Measurements from ENCODE around the gene RAD21L1. TPM values are rescaled to one million over a fixed set of nuclear protein-coding genes. Genes with fewer than 3 reads are reported as not detected.
"Not testable (repeated sequence)": the region's sequence is repeated elsewhere in the genome, so short reads cannot be mapped to it uniquely, and the experiment has no call there.

Gene RAD21L1
- total and polyA plus RNA-seq, 2 experiments from 2014 or later, result not detected

GRCh38 chr20:1242099-1242498 is 16.3 kb downstream of the RAD21L1 start:
- WGBS (ENCODE audit: low lambda C conversion rate, missing lambda C conversion rate), result 90% methylated on average over 3 of the region's 3 CpGs
- H3K4me2 ChIP-seq, result no peak overlapping the region

GRCh38 chr20:1242530-1242929 is 16.7 kb downstream of the RAD21L1 start:
- no peak overlapping the region for H3K4me2 ChIP-seq
- TF ChIP-seq EZH2 (IDR thresholded peaks at IDR 0.05; ENCODE audit: borderline replicate concordance) (no peak), EZH2phosphoT487 (IDR thresholded peaks at IDR 0.05; ENCODE audit: low read depth, severe bottlenecking, unreplicated experiment) (no peak), CTCF (IDR thresholded peaks at IDR 0.05; ENCODE audit: poor library complexity) (no peak)
- DNase-seq (ENCODE audit: low spot score), result no peak

More at GRCh38 chr20:1242099-1242498, 16.3 kb downstream of the RAD21L1 start:
- TF ChIP-seq CTCF (IDR thresholded peaks at IDR 0.05; ENCODE audit: poor library complexity) (no peak), EZH2 (IDR thresholded peaks at IDR 0.05; ENCODE audit: borderline replicate concordance) (no peak), EZH2phosphoT487 (IDR thresholded peaks at IDR 0.05; ENCODE audit: low read depth, severe bottlenecking, unreplicated experiment) (no peak)
- Histone ChIP-seq H3K79me2 (no peaks in the 10 kb centered on the region), H3K9me2 (replicated peaks; ENCODE audit: insufficient read depth) (no peaks in the 10 kb centered on the region), H4K20me1 (ENCODE audit: insufficient read depth, poor library complexity, severe bottlenecking) (no peaks in the 10 kb centered on the region), H3K27ac (no peak overlapping the region), H3K36me3 (replicated peaks; ENCODE audit: insufficient read depth, low read depth) (no peaks in the 10 kb centered on the region), H3K27me3 (peaks cover 14% of the 10 kb centered on the region), H3K4me1 (ENCODE audit: insufficient read depth) (no peaks in the 10 kb centered on the region), H2AFZ (no peak overlapping the region), H3K4me3 (no peak overlapping the region), H3K9me3 (ENCODE audit: low read depth) (no peaks in the 10 kb centered on the region)
- no peak for DNase-seq (ENCODE audit: low spot score)

GRCh38 chr20:1245578-1245977 is 19.7 kb downstream of the RAD21L1 start:
- Histone ChIP-seq H3K9me3 (ENCODE audit: low read depth) (no peaks in the 10 kb centered on the region), H3K36me3 (replicated peaks; ENCODE audit: insufficient read depth, low read depth) (no peaks in the 10 kb centered on the region), H3K4me2 (no peak overlapping the region), H3K4me1 (ENCODE audit: insufficient read depth) (no peaks in the 10 kb centered on the region), H2AFZ (no peak overlapping the region), H3K27ac (no peak overlapping the region), H3K27me3 (peaks cover 14% of the 10 kb centered on the region), H4K20me1 (ENCODE audit: insufficient read depth, poor library complexity, severe bottlenecking) (no peaks in the 10 kb centered on the region), H3K4me3 (no peak overlapping the region), H3K79me2 (no peaks in the 10 kb centered on the region), H3K9me2 (replicated peaks; ENCODE audit: insufficient read depth) (no peaks in the 10 kb centered on the region)
- WGBS (ENCODE audit: low lambda C conversion rate, missing lambda C conversion rate), result 81% methylated on average over 2 of the region's 2 CpGs
- TF ChIP-seq EZH2 (IDR thresholded peaks at IDR 0.05; ENCODE audit: borderline replicate concordance), result no peak
- no peak for TF ChIP-seq EZH2phosphoT487 (IDR thresholded peaks at IDR 0.05; ENCODE audit: low read depth, severe bottlenecking, unreplicated experiment)
- DNase-seq (ENCODE audit: low spot score), result no peak

More at GRCh38 chr20:1242530-1242929, 16.7 kb downstream of the RAD21L1 start:
- Histone ChIP-seq H3K4me3 (no peak overlapping the region), H3K36me3 (replicated peaks; ENCODE audit: insufficient read depth, low read depth) (no peaks in the 10 kb centered on the region), H3K27ac (no peak overlapping the region), H3K9me2 (replicated peaks; ENCODE audit: insufficient read depth) (no peaks in the 10 kb centered on the region), H3K79me2 (no peaks in the 10 kb centered on the region), H4K20me1 (ENCODE audit: insufficient read depth, poor library complexity, severe bottlenecking) (no peaks in the 10 kb centered on the region), H3K4me1 (ENCODE audit: insufficient read depth) (no peaks in the 10 kb centered on the region), H3K27me3 (peaks cover 14% of the 10 kb centered on the region), H2AFZ (no peak overlapping the region), H3K9me3 (ENCODE audit: low read depth) (no peaks in the 10 kb centered on the region)
- WGBS (ENCODE audit: low lambda C conversion rate, missing lambda C conversion rate), result 76% methylated on average over 2 of the region's 2 CpGs

- Histone ChIP-seq H3K9me3 (ENCODE audit: low read depth) (no peaks in the 10 kb centered on the region), H3K4me3 (no peak overlapping the region), H3K27me3 (peaks cover 16% of the 10 kb centered on the region), H3K36me3 (replicated peaks; ENCODE audit: insufficient read depth, low read depth) (no peaks in the 10 kb centered on the region), H4K20me1 (ENCODE audit: insufficient read depth, poor library complexity, severe bottlenecking) (no peaks in the 10 kb centered on the region), H2AFZ (no peak overlapping the region), H3K9me2 (replicated peaks; ENCODE audit: insufficient read depth) (no peaks in the 10 kb centered on the region), H3K79me2 (no peaks in the 10 kb centered on the region), H3K4me2 (no peak overlapping the region), H3K4me1 (ENCODE audit: insufficient read depth) (no peaks in the 10 kb centered on the region), H3K27ac (no peak overlapping the region)
- no peak for DNase-seq (ENCODE audit: low spot score)
- TF ChIP-seq CTCF (IDR thresholded peaks at IDR 0.05; ENCODE audit: poor library complexity) (no peak), EZH2phosphoT487 (IDR thresholded peaks at IDR 0.05; ENCODE audit: low read depth, severe bottlenecking, unreplicated experiment) (no peak), EZH2 (IDR thresholded peaks at IDR 0.05; ENCODE audit: borderline replicate concordance) (no peak)
Observed at GRCh38 chr20:1247689-1248088, 21.8 kb downstream of the RAD21L1 start.

GRCh38 chr20:1250282-1250681 is 24.4 kb downstream of the RAD21L1 start:
- H3K4me2 ChIP-seq; H3K9me3 ChIP-seq (ENCODE audit: low read depth); H3K27ac ChIP-seq; H3K36me3 ChIP-seq (replicated peaks; ENCODE audit: insufficient read depth, low read depth); H4K20me1 ChIP-seq (ENCODE audit: insufficient read depth, poor library complexity, severe bottlenecking); H3K4me3 ChIP-seq; H3K4me1 ChIP-seq (ENCODE audit: insufficient read depth); H3K79me2 ChIP-seq; H3K9me2 ChIP-seq (replicated peaks; ENCODE audit: insufficient read depth); H2AFZ ChIP-seq; DNase-seq (ENCODE audit: low spot score): not testable (repeated sequence)
- peaks cover 19% of the 10 kb centered on the region for H3K27me3 ChIP-seq
- 94% methylated on average over 2 of the region's 2 CpGs for WGBS (ENCODE audit: low lambda C conversion rate, missing lambda C conversion rate)
